Measurements from ENCODE around the gene AGER.

AGER gene

DNA sequence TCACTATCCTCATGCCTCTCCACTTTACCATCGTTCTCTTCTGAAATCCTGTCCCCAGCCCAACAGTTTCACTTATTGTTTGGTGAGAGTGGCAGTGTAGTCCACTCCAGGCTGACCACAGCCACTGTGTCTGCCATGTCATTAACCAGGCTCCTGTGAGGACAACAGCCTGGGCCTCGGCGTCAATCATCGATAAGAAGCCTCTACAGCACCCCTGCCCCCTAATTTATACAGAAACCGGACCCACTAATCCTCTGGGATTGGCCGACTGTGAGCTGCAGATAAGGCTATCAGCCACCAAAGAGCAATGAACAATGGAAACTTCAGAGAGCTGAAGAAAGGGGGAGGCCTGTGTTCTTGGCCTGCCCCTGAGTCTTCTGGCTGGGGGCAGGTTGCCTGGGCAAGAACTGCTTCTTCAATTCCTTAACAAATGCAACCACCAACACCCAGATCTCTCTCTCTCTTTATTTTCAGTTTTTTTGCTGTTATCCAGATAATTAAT is 16.2 kb downstream of the AGER start:
- DNase-seq, result no peak

DNA sequence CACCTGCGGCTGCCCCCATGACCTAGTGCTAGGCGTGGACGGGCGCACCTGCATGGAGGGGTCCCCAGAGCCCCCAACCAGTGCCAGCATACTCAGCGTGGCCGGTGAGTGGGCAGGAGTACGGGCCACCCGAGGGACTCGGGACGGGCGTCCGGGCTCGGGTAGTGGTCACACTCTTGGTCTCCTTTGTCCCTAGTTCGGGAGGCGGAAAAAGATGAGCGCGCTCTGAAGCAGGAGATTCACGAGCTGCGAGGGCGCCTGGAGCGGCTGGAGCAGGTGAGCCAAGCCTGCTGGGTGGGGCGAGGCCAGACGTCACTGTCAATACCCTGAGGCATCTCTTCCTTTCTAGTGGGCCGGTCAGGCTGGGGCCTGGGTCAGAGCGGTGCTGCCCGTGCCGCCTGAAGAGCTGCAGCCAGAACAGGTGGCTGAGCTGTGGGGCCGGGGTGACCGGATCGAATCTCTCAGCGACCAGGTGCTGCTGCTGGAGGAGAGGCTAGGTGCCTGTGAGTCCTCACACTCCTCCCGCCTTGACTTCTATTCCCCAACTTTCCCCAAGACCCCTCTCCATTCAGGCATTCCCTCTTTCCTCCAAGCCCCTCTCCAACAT is 16.8 kb downstream of the AGER start:
- no peak for DNase-seq

DNA sequence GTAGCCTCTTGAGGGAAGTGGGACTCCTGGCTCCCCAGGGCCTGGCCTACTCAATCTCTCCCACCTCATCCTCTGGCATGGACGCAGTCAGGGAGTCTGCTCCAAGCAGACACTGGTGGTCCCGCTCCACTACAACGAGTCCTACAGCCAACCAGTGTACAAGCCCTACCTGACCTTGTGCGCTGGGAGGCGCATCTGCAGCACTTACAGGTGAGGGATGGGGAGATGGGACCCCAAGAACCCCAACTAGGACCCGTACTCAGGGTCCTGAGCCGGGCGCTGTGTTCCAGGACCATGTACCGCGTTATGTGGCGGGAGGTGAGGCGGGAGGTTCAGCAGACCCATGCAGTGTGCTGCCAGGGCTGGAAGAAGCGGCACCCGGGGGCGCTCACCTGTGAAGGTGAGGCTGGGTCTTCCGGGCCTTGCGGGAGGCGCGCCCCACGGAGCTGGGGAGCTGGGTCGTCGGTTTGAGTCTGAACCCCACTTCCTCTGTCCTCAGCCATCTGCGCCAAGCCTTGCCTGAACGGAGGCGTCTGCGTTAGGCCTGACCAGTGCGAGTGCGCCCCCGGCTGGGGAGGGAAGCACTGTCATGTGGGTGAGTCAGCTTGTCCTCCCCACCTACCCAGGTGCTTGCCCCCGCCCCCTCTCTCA is 17.5 kb downstream of the AGER start:
- DNase-seq, result no peak

DNA sequence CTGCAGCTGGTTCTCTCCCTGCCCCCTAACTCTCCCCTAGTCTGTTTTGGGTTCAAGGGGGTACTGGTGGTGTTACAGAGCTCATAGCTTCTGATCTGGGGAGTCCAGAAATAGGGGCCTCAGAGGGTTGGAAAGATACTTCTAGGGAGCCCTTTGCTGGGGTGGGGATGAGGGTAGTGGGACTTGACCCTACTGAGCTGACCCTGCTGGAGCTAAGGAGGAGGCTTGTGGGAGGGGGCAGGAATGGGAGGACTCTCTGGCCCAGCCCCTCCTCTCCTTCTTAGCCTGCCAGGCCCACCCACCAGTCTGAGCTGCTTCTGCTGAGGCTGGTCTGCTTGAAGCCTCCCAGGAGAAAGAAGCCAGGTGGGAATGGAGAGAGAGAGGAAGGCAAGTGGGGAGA is 19.8 kb downstream of the AGER start, which contains the start of gene EGFL8:
Gene EGFL8 (plus strand): TSS at position 301 of the 400 bp plus-strand sequence. CDS start 1,571 bp downstream, outside the sequence.
- no peak for DNase-seq

DNA sequence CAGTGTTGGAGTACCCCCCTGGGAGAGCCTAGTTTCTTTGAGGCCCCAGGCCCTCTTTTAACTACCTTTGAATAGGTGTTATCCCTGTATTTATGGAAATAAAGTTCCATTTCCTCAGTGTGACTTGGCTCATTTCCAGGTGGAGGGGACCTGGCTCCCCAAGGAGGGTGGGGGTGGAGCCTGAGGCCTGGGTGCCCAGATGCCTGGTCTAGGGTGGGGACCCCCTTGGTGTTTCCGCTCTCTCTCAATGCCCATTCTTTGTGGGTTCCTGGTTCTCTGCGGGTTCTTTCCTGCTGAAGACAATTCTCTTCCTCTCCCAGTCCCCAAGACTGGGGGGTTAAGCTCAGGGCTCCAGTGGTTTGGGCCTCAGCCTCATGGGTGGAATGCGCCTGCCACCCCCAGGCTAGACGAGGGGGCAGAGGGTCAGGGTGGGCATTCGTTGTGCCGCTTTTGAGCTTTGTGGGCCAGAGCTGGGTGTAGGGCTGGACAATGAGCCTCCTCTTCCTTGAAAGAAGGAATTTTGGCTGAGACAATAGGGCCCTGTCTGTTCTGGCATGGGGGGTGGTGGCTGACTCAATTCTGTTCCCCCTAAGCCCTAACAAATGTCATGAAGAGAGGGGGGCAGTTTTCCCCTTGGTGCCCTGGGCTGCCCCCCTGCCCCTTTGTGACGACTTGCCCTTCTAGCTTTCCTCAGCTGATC is 20.3 kb downstream of the AGER start:
- DNase-seq, result no peak

DNA sequence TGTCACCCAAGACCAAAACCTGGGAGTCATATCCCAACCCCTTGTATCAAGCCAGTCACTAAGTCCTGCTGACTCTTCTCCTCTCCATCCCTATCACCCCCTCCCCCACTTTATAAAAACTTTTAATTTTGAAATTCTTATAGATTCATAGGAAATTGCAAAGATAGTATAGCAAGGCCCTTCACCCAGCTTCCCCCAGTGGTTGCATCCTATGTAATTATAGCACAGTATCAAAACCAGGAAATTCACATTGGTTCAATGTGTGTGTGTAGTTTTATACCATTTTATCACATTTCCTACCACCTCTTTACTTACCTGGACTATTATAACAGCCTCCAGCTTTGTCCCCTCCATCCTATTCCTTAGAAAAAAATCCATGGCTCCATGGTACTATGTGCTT is 26.0 kb downstream of the AGER start:
- DNase-seq, result no peak

DNA sequence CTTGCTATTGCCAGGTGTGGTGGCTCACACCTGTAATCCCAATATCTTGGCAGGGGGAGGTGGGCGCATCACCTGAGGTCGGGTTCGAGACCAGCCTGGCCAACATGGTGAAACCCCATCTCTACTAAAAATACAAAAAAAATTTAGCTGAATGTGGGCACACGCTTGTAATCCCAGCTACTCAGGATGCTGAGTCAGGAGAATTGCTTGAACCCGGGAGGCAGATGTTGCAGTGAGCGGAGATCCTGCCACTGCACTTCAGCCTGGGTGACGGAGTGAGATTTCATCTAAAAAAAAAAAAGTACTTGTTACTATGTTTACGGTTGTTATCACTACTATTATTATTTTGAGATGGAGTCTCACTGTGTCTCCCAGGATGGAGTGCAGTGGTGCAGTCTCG is 27.2 kb downstream of the AGER start:
- no peak for DNase-seq

DNA sequence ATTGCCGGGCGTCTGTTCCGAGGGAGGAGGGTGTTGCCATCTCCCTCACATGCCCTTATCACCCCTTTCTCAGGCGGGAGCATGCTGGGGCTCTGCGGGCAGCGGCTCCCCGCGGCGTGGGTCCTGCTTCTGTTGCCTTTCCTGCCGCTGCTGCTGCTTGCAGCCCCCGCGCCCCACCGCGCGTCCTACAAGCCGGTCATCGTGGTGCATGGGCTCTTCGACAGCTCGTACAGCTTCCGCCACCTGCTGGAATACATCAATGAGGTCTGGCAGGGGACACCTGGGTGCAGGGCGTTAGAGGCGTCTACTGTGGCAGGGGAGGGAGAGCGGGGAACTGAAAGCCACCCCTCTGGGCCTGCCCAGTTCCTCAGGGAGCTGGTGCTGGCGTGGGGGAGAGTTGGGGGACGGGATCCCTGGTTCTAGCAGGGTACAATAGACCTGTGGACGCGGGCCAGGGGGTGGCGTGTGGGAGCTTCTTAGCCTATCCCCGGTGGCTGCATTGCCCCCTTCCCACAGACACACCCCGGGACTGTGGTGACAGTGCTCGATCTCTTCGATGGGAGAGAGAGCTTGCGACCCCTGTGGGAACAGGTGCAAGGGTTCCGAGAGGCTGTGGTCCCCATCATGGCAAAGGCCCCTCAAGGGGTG is 29.4 kb downstream of the AGER start:
- peak; percentile 23 for DNase-seq

DNA sequence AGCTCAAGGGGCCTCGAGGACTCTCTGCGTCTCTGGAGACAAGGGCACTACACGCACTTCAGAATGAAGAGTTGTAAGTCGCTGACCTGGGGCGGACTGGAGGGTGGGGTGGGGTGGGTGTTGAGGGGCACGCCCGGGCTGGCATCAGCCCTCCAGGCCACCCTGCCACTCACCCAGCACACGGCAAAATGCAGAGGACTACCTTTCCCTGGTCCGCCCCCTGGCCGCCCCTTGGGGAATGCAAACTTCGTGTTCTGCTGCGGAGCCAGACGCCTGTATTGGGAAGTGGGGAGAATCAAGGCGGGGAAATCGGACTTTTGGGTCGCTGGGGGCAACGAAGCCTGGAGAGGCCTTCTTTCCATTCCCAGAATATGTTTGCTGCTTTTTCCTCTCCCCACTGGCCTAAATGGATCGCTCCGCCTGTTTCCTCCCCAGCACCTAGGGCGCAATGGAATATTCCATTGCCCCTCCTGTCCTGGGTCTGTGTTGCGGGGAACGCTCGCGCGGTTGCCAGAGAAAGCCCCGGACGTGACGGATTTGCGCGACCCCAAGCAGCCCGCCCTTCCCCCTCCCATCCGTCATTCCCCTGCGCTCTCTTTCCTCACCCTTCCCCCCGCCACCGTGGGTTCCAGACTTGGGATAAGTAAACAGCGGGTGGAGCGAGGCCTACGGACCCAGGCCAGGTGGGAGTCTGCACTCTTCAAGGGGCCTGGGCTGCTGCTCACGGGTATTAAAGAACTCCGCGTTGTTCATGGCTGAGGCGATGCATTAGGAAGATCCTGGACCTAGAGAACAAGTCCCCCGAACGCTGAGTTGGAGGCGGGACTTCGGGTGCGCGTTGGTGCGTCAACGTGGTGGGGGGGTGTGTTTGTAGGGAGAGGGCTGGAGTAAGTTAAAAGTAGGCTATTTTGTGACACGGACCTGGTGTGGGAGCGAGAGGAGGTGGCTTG is 30.2 kb downstream of the AGER start, which contains the start of gene PPT2:
Gene PPT2 (plus strand): TSS at position 578 of the 950 bp plus-strand sequence. CDS start 454 bp downstream, outside the sequence.
- DNase-seq, result peak; percentile 38

DNA sequence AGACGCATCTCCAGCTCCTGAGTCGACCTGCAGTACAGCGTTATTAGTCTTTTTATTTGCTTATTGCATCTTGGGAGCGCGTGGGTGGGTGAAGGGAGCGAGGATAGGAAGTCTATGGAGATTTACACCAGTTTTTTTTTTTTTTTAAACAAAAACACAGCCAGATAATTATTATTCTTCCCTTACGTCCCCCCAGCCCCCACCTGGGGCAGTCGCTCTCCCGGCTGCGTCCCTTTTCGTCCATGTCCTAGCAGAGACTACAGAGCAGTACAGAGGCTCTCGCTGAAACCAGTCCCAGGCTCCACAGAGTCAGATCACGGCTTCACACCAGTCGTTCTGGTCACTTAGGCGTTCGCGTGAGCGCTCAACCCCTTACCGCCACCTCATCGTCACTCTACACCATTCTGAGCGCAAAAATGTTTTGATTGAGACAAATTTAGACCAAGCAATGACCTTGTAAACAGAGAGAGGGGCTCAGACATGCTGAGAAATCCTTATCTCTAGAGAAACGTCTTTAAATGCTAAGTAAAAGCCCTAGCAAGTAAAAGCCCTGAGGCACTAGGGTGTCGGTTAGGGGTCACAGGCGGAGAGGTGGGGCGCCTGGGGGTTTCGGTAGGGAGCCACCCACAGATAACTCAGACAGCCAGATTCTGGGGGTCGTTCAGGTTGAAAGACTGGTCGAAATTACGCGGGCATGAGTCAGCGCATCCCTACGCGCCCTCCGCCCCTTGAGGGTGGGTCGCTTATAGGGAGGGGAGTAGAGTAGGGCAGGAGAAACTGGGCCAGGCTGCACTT is 31.1 kb downstream of the AGER start:
- no peak for DNase-seq

DNA sequence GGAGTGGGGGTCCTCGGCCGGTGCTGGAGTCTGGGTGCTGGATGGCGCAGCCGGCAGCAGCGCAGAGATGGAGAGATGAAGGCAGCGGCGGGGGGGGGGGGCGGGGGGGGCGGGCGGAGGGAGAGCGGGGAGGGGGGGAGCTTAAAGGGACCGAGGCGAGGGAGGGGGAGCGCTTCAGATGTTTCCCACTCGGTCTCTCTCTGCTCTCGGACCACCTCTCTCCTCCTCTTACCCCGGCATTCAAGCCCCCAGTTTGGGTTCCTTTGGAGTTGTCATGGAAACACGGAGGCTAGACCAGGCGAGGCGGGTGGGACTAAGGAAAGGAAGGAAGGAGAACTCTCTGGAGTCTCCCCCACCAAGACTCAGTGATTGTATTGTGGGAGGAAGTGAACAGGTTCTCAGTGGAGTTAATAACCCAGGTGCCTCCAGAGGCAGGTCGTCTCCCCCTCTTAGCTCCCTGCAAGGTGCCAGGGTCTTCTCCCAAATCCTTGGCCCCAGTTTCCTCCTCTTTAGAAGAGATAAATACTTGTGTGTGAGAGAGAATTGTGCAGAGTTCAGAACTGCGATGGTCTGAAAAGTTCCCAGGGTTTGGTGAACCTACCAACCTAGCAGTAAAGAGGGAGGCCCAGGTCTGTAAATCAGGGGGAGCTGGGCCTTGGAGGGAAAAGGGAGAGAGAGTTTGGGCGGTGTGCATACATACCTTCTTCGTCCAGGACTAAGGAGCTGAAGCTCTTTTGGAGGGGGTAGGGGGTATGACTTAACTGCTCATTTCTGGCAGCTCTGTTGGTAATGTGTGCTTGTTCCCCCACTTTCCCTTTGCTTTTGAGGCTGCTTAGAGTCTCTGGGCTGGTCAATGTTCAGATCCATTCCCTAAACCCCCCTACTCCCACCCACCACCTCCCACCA is 31.9 kb downstream of the AGER start, which contains the start of gene PRRT1:
Gene PRRT1 (minus strand): TSS at position 77 of the 906 bp plus-strand sequence. CDS start 112 bp downstream, outside the sequence.
- no peak for DNase-seq

DNA sequence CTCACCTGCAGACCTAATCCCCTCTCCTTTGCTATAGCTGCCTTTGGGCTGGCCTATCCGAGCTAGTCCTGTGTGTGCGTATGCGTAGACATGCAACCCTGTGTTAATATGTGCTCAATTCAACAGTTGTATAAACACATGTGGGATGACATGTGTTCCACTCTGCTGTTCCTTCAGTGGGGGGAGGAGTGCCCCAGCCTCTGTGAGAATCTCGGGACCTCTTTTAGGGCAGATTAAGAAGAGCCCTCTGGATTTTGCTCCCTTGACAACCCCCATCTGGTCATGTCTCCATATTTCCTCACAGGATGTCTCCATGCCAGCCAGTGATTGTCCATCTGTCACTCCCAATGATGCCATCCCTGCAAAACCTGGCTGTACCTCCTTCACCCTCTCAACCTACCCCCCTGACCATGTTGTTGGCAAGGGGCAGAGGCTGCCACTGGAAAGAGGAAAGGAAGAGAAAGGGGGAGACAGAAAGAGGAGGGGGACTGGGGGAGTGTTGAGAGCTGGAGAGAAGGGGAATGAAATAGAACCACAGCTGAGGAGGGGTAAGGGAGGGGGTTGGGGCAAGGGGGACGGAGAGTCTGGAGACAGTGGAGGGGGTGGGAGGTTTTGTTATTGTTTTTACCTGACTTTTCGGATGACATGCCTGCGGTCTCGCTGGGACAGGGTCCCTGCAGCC is 32.7 kb downstream of the AGER start:
- no peak for DNase-seq

DNA sequence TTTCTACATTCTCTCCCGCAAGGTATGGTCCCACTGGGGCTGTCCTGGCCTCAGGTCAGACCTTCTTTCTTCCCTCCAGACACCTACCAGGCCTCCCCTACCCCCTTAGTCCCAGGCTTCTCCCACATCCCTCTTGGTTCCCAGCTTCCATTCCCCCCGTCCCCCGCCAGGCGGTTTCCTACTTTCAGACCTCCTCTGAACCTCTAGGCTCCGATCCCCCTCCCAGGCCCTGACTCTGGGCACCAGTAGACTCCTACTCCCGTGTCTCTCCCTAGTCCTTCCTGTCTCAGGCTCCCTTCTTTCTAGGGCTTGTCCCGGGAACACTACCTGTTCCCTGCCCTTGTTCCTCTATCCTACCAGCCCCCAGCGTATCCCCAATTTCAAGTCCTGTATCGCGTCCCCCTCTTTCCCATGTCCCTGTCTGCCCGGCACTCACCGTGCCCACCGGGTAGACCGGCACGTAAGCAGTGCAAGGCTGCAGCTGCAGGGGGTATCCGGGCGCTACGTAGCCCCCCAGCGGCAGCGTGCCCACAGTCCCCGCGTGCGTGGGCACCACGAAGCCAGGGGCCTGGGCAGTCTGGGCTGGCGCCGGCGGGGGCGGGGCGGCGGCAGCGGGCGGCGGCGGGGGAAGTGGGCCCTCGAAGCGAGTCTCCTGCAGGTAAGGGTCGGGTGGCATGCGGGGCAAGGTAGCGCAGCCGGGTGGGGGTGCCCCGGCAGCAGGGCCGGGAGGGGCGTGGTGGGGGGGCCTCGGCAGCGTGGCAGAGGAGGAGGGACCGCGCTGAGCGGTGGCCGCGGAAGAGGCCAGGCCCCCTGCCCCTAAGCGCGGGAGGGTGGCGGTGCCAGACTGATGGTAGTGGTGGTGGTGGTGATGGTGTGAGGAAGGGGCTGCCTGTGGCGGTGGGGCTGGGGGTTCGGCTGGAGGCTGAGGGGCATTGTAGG is 33.9 kb downstream of the AGER start:
- DNase-seq, result no peak

DNA sequence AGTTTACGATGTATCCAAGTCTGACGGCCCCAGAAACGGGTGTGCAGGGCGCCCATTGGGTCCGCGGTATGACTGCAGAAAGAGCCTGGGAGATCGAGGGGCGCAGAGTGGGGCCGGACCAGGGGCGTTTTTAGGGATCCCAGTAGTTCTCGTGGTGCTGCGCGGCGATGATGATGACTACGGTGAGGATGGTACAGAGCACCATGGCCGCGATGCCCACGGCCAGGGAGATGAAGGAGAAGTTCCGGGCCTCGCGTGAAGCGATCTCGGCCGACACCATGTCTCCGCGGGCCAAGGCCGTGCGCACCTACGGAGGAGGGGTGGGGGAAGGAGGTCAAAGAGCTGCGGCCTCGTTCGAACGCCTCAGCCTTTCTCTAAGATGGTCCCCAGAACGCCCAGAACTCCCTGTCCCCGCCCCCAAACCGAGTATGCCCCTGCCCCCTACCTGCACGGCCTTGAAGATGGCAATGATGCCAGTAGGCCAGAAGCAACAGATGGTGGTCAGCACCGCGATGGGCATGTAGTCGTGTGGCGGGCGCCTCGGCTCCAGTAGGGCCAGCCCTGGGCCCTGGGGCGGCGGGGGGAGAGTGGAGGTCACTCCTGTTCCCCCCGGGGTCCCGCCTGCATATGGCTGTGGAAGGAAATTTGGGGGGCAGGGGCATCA is 34.8 kb downstream of the AGER start:
- no peak for DNase-seq

DNA sequence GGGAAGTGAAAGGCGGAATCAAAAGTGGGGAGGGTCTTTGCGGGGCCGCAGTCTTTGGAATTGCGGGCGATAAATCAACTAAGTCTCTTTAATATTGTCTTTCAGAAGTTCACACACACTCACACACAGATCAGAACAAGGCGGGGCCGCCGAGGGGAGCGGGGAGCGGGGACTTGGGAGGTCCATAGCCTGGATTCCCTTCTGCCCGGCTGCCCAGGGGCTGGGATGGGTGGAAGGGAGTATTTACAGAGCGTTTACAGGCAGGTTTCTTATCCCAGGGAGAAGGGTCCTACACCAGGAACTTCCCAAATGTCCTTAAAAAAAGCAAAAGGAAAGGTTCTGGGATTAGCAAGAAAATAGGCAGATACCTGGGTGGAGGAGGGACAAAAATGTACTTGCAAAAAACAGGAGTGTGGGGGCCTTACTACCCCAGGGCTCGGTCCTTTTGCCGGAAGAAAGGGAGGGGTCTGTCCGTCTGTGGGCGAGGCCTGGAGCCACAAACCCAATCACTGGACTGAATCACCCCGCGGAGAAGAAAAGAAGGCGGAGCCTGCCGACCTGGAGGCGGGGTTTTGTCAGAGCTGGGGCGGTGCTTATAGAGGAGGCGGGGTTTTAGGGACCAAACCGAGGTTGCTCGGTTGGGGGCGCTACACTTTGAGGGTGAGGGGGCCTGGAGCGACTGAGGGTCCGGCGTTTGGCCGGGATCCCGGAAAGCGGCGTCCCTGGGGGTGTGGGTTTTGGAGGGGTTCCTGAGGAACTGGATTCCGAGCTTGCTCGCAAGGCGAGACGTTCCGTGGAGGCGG is 35.6 kb downstream of the AGER start:
- peak; percentile 80 for DNase-seq

DNA sequence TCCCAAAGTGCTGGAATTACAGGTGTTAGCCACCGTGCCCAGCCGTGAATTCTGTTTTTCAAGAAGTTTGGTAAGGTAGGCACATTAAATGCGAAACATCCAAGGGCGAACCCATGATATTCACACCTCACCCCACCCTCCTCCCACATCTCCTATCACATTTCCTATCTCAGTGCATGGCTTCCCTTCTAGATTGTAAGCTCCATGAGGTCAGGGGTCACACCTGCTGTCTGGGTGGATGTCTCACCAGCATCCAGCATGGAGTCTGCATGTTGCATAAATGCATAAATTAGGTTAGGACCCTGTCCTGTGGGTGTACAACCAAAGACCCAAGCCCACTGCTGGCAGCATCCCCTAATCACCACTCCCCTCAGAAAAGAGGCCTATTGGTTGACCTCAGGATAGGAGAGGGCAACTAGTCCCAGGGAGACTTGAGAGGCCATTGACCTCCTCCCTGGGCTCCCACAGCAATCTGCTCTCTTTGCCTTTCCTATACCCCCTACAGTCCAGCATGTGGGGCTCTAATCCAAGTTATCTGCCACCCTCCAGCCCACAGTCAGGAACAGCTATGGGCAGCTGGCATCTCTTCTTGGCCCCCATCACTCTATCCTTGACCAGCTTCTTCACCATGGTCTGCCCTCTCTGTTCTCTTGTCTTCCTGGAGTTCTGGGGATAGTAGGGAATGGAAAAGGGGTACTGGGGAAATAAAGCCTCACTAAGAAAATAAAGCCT is 36.5 kb downstream of the AGER start:
- DNase-seq, result peak; percentile 22
